ENCODE results near the gene SLC12A7.

Gene SLC12A7

GRCh38 chr5:1020452-1020961, 91.4 kb downstream of the SLC12A7 start:
- TF ChIP-seq CTCF (conservative IDR thresholded peaks at IDR 0.05) = no peak
- no peak overlapping the region for H3K27ac ChIP-seq

GRCh38 chr5:1019001-1019905, 92.6 kb downstream of the SLC12A7 start:
- no peak for TF ChIP-seq CTCF (conservative IDR thresholded peaks at IDR 0.05)
- H3K27ac ChIP-seq = no peak overlapping the region

- H3K27ac ChIP-seq = no peak overlapping the region
- TF ChIP-seq CTCF (conservative IDR thresholded peaks at IDR 0.05) = no peak
Observed at GRCh38 chr5:1018596-1018995, 93.3 kb downstream of the SLC12A7 start.

- no peak for TF ChIP-seq CTCF (conservative IDR thresholded peaks at IDR 0.05)
- H3K27ac ChIP-seq = no peak overlapping the region
Observed at GRCh38 chr5:1017691-1018455, 94.0 kb downstream of the SLC12A7 start.

GRCh38 chr5:1017056-1017455, 94.8 kb downstream of the SLC12A7 start:
- no peak for TF ChIP-seq CTCF (conservative IDR thresholded peaks at IDR 0.05)
- H3K27ac ChIP-seq = no peak overlapping the region

GRCh38 chr5:1016476-1016875, 95.4 kb downstream of the SLC12A7 start:
- TF ChIP-seq CTCF (conservative IDR thresholded peaks at IDR 0.05) = no peak
- no peak overlapping the region for H3K27ac ChIP-seq

- TF ChIP-seq CTCF (conservative IDR thresholded peaks at IDR 0.05) = no peak
- no peak overlapping the region for H3K27ac ChIP-seq
Observed at GRCh38 chr5:1016036-1016435, 95.8 kb downstream of the SLC12A7 start.

Data from VCaP (cell line).